HCT116 (cell line): Measurements from ENCODE around the gene FEV. TPM values are rescaled to one million over a fixed set of nuclear protein-coding genes. Genes with fewer than 3 reads are reported as not detected.

Experiments used
- ATAC-seq: fragments of 200-7000 bp; cut with Tn5 transposase; 2 replicates; pipeline ENCODE4 v1.9.1; 2020; ENCODE audit warnings: mild to moderate bottlenecking, moderate library complexity
- BruUV-seq: library from RNA; stranded (reverse); fragments of 400-500 nt; replicated peaks from 2 replicates; lab custom pipeline; 2021; lab: Mats Ljungman, UMichigan
- CTCF ChIA-PET: fragments of 300-600 bp; sonication (Branson Sonifier 250); formaldehyde crosslinking; loops from one replicate; lab custom pipeline; 2021; ENCODE audit warnings: antibody characterized with exemption; lab: Charles Lee
- POLR2A ChIA-PET: fragments of 300-600, 350-600 bp; sonication (Branson Sonifier 250); formaldehyde crosslinking; loops from one replicate; lab custom pipeline; 2021; ENCODE audit warnings: antibody characterized with exemption; lab: Charles Lee
- RAD21 ChIA-PET, 2 experiments: fragments of 300-600 bp; sonication (Branson Sonifier 250); formaldehyde crosslinking; loops; one replicate each; lab custom pipeline; 2023; ENCODE audit warnings: low total read pairs in 2 of 2; ENCODE audit not compliant: uncharacterized antibody in 2 of 2, unreplicated experiment in 2 of 2, low non-redundant PET in 1 of 2; lab: Charles Lee
- DNase-seq: peaks from one replicate; pipeline ENCODE4 v3.0.0-alpha.2; 2010; ENCODE audit warnings: low read depth, low spot score
- H2AFZ ChIP-seq: fragments of 200-600 bp; shearing (Covaris generic), sonication (generic); 2 replicates; pipeline ENCODE4 v1.6.1; 2017; ENCODE audit warnings: low read depth, mixed run types, mixed read lengths, antibody characterized with exemption, low read length; ENCODE audit not compliant: poor library complexity, severe bottlenecking
- H3K27ac ChIP-seq: 2 replicates; pipeline ENCODE4 v1.5.1; 2012; ENCODE audit warnings: low read depth, low read length
- H3K27me3 ChIP-seq: fragments of 200-600 bp; sonication (generic); 2 replicates; pipeline ENCODE4 v1.6.1; 2016; ENCODE audit warnings: mixed run types, low read length, mixed read lengths; ENCODE audit not compliant: insufficient read depth
- H3K36me3 ChIP-seq, 2 experiments: fragments of 200-500 bp in 1 of 2; fragments of 200-600 bp in 1 of 2; sonication (Bioruptor generic) in 1 of 2; sonication (generic) in 1 of 2; 2 replicates each; pipeline versions ENCODE4 v1.5.1 to v1.6.1; 2014 to 2016; ENCODE audit warnings: low read length in 2 of 2, inconsistent platforms in 1 of 2, mixed read lengths in 1 of 2, mixed run types in 1 of 2; ENCODE audit not compliant: insufficient read depth in 2 of 2, control insufficient read depth in 1 of 2
- H3K4me1 ChIP-seq, 2 experiments: fragments of 200-600 bp in 1 of 2; sonication (generic) in 1 of 2; 2 replicates each; pipeline versions ENCODE4 v1.5.1 to v1.6.1; 2012 to 2017; ENCODE audit warnings: low read length in 2 of 2, inconsistent platforms in 1 of 2, mild to moderate bottlenecking in 1 of 2, mixed read lengths in 1 of 2, mixed run types in 1 of 2, moderate library complexity in 1 of 2; ENCODE audit not compliant: insufficient read depth in 2 of 2, control insufficient read depth in 1 of 2
- H3K4me2 ChIP-seq: fragments of 200-600 bp; sonication (generic); 2 replicates; pipeline ENCODE4 v1.6.1; 2017; ENCODE audit warnings: mixed run types, low read length, mixed read lengths
- H3K4me3 ChIP-seq, 2 experiments: fragments of 200-600 bp in 1 of 2; sonication (generic) in 1 of 2; replicated peaks in 1 of 2; 2 replicates each; pipeline ENCODE4 v1.5.1; 2011 to 2016; ENCODE audit warnings: low read length in 2 of 2, control low read depth in 1 of 2, low read depth in 1 of 2, mild to moderate bottlenecking in 1 of 2, mixed read lengths in 1 of 2, mixed run types in 1 of 2
- H3K79me2 ChIP-seq: fragments of 200-600 bp; sonication (generic); 2 replicates; pipeline ENCODE4 v1.6.1; 2017; ENCODE audit warnings: mild to moderate bottlenecking, mixed run types, low read length, moderate library complexity, mixed read lengths; ENCODE audit not compliant: insufficient read depth
- H3K9ac ChIP-seq: fragments of 200-600 bp; sonication (generic); 2 replicates; pipeline ENCODE4 v1.6.1; 2016; ENCODE audit warnings: low read length, mixed read lengths
- H3K9me2 ChIP-seq: fragments of 200-600 bp; sonication (generic), shearing (Covaris generic); 2 replicates; pipeline ENCODE4 v1.6.1; 2017; ENCODE audit warnings: mixed run types, mild to moderate bottlenecking, moderate library complexity; ENCODE audit not compliant: insufficient read depth
- H3K9me3 ChIP-seq, 2 experiments: fragments of 200-500 bp in 1 of 2; fragments of 200-600 bp in 1 of 2; sonication (Bioruptor generic) in 1 of 2; sonication (generic) in 1 of 2; 2 replicates each; pipeline ENCODE4 v1.6.1; 2014 to 2017; ENCODE audit warnings: low read length in 2 of 2, mixed read lengths in 2 of 2, inconsistent platforms in 1 of 2, low read depth in 1 of 2, mild to moderate bottlenecking in 1 of 2, mixed run types in 1 of 2, moderate library complexity in 1 of 2; ENCODE audit not compliant: control insufficient read depth in 1 of 2, insufficient read depth in 1 of 2
- H4K20me1 ChIP-seq: fragments of 200-600 bp; sonication (generic), shearing (Covaris generic); 2 replicates; pipeline ENCODE4 v1.6.1; 2017; ENCODE audit warnings: mixed run types, mild to moderate bottlenecking, moderate library complexity; ENCODE audit not compliant: insufficient read depth
- CEBPB ChIP-seq: IDR thresholded peaks from 2 replicates; pipeline ENCODE4 v1.6.1; 2012; ENCODE audit warnings: low read depth
- EGR1 ChIP-seq: IDR thresholded peaks from 2 replicates; pipeline ENCODE4 v1.6.1; 2012; ENCODE audit warnings: low read depth
- ELF1 ChIP-seq: IDR thresholded peaks from 2 replicates; pipeline ENCODE4 v1.6.1; 2012; ENCODE audit warnings: low read depth, borderline replicate concordance
- EZH2 ChIP-seq: fragments of 200-600 bp; sonication (generic); IDR thresholded peaks from 2 replicates; pipeline ENCODE4 v1.6.1; 2017; ENCODE audit warnings: antibody characterized with exemption, mixed run types
- EZH2phosphoT487 ChIP-seq: fragments of 200-600 bp; IDR thresholded peaks from 2 replicates; pipeline ENCODE4 v1.6.1; 2018; ENCODE audit warnings: antibody characterized with exemption, borderline replicate concordance
- FOSL1 ChIP-seq: IDR thresholded peaks from 2 replicates; pipeline ENCODE4 v1.6.1; 2012; ENCODE audit warnings: low read depth
- POLR2A ChIP-seq: IDR thresholded peaks from 2 replicates; pipeline ENCODE4 v1.7.0; 2011; ENCODE audit warnings: borderline replicate concordance; ENCODE audit not compliant: insufficient read depth, insufficient read length; ENCODE audit errors: extremely low read depth
- POLR2AphosphoS5 ChIP-seq: IDR thresholded peaks from 2 replicates; pipeline ENCODE4 v1.6.1; 2011; ENCODE audit warnings: mild to moderate bottlenecking, low read depth, low read length, moderate library complexity
- RAD21 ChIP-seq: IDR thresholded peaks from 2 replicates; pipeline ENCODE4 v1.6.1; 2012; ENCODE audit warnings: low read depth, mild to moderate bottlenecking
- REST ChIP-seq: IDR thresholded peaks from 2 replicates; pipeline ENCODE4 v1.6.1; 2012; ENCODE audit warnings: low read depth
- SIN3A ChIP-seq: IDR thresholded peaks from 2 replicates; pipeline ENCODE4 v1.6.1; 2012; ENCODE audit warnings: low read depth
- TCF7L2 ChIP-seq: IDR thresholded peaks from 2 replicates; pipeline ENCODE4 v1.7.0; 2011; ENCODE audit warnings: borderline replicate concordance, inconsistent platforms; ENCODE audit not compliant: insufficient read depth, insufficient read length; ENCODE audit errors: extremely low read depth
- ZFX ChIP-seq: fragments of 450-650 bp; IDR thresholded peaks from 2 replicates; pipeline ENCODE4 v1.6.1; 2017
- ZNF274 ChIP-seq: fragments of 200-500 bp; sonication (Bioruptor generic); IDR thresholded peaks from 2 replicates; pipeline ENCODE4 v1.6.1; 2014; ENCODE audit warnings: mild to moderate bottlenecking, low read depth, low read length, inconsistent platforms
- intact Hi-C: fragments of 100-400 bp; cut with micrococcal nuclease; formaldehyde crosslinking; loops from 2 replicates; pipeline ENCODE4 v1.10.0; 2022
- total RNA-seq: library from RNA; stranded (reverse); gene quantifications from one replicate; pipeline ENCODE4 v1.2.1, GENCODE V29; 2021; ENCODE audit not compliant: unreplicated experiment
- TF ChIP-seq, protein P1 (sequence below): IDR thresholded peaks from 2 replicates; pipeline ENCODE4 v1.6.1; 2012
- TF ChIP-seq, protein P2 (sequence below): IDR thresholded peaks from 2 replicates; pipeline ENCODE4 v1.6.1; 2011; ENCODE audit warnings: mild to moderate bottlenecking, low read length, moderate library complexity; ENCODE audit not compliant: insufficient replicate concordance; ENCODE audit errors: extremely low read depth
- TF ChIP-seq, protein P3 (sequence below), 3 experiments: fragments of 200-600 bp in 1 of 3; sonication (generic) in 1 of 3; IDR thresholded peaks in 2 of 3; conservative IDR thresholded peaks in 1 of 3; 2 replicates each; pipeline ENCODE4 v1.5.1; 2012 to 2017; ENCODE audit warnings: low read depth in 2 of 3, low read length in 2 of 3, antibody characterized with exemption in 1 of 3, borderline replicate concordance in 1 of 3, control low read depth in 1 of 3, mild to moderate bottlenecking in 1 of 3, mixed read lengths in 1 of 3, mixed run types in 1 of 3, moderate library complexity in 1 of 3; ENCODE audit not compliant: insufficient read depth in 1 of 3

Gene FEV
- total RNA-seq, 1 experiment from 2014 or later = not detected

DNA sequence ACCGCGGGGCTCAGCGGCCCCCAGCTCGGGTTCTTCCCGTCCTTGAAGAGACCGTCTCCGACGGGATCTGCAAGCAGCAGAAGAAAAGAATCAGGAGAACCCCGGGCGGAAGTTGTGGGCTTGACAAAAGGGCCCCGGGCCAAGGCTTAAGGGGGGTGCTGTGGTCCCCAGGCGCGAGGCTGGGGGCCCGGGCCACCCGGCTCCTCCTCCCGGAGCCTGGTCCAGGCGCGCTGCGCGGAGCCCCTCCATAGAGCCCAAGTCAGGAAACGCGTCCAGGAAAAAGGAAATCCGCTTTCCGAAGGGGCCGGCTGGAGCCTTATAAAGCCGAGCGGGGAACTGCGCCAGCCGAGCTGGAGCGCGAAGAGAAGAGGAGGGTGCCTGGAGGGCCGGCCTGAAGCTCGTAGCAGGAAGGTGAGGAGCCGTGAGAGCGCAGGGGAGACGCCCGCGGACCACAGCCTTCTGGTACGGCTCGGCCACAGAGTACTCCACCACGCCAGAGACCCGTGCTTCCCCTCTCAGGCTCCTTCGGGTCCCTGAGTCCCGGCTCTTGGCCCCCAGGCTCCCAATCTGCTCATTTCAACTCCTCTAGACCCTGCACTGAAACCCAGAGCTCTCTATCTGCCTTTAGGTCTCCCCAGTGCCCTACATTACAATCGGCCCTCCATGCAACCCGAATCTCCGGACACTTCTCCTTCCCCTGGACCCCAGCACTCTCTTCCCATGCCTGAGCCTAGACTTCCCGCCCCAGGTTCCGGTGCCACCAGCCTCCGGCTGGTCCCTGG is 554 bp downstream of the FEV start (continued):
- no peak for TF ChIP-seq REST
- TF ChIP-seq RAD21 = no peak
- TF ChIP-seq ZNF274 = no peak
- TF ChIP-seq POLR2AphosphoS5 = no peak
- TF ChIP-seq ZFX = no peak
- TF ChIP-seq, protein P1, sequence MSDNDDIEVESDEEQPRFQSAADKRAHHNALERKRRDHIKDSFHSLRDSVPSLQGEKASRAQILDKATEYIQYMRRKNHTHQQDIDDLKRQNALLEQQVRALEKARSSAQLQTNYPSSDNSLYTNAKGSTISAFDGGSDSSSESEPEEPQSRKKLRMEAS = no peak
- TF ChIP-seq CEBPB = no peak
- TF ChIP-seq TCF7L2 = no peak
- TF ChIP-seq FOSL1 = no peak
- no peak for TF ChIP-seq POLR2A
- no peak for TF ChIP-seq EZH2

GRCh38 chr2:218983934-218984238 is 1.1 kb downstream of the FEV start:
- intact Hi-C loops = no loop called here
- H3K36me3 ChIP-seq = no peaks in the 10 kb centered on the region
- CTCF ChIA-PET = no interaction called here
- BruUV-seq = no TSS peak
- 0 out of 2 replicates have a peak, but pooled peaks cover 8% of the 10 kb centered on the region for H3K27me3 ChIP-seq
- POLR2A ChIA-PET = no interaction called here
- H3K4me3 ChIP-seq = no peak overlapping the region
- H3K9me2 ChIP-seq = no peaks in the 10 kb centered on the region
- H3K79me2 ChIP-seq = no peaks in the 10 kb centered on the region
- no peak overlapping the region for H3K4me2 ChIP-seq
- no peaks in the 10 kb centered on the region for H3K9me3 ChIP-seq
- H3K9ac ChIP-seq = no peak overlapping the region
- RAD21 ChIA-PET = no interaction called here
- no peaks in the 10 kb centered on the region for H4K20me1 ChIP-seq
- H3K4me1 ChIP-seq = peaks cover 0 to 10% of the 10 kb centered on the region in 2 experiments; a peak in 1 of 4 replicates
- H3K27ac ChIP-seq = no peak overlapping the region
- DNase-seq (no peak), ATAC-seq (no peak)
- H2AFZ ChIP-seq = no peak overlapping the region
- TF ChIP-seq, protein P2, sequence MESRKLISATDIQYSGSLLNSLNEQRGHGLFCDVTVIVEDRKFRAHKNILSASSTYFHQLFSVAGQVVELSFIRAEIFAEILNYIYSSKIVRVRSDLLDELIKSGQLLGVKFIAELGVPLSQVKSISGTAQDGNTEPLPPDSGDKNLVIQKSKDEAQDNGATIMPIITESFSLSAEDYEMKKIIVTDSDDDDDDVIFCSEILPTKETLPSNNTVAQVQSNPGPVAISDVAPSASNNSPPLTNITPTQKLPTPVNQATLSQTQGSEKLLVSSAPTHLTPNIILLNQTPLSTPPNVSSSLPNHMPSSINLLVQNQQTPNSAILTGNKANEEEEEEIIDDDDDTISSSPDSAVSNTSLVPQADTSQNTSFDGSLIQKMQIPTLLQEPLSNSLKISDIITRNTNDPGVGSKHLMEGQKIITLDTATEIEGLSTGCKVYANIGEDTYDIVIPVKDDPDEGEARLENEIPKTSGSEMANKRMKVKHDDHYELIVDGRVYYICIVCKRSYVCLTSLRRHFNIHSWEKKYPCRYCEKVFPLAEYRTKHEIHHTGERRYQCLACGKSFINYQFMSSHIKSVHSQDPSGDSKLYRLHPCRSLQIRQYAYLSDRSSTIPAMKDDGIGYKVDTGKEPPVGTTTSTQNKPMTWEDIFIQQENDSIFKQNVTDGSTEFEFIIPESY = no peak
- no peak for TF ChIP-seq POLR2AphosphoS5
- TF ChIP-seq ELF1 = no peak
- no peak for TF ChIP-seq EZH2
- TF ChIP-seq ZFX = no peak
- TF ChIP-seq TCF7L2 = no peak
- no peak for TF ChIP-seq CEBPB
- TF ChIP-seq, protein P1 = no peak
- TF ChIP-seq EZH2phosphoT487 = no peak
- TF ChIP-seq EGR1 = no peak
- TF ChIP-seq, protein P3, sequence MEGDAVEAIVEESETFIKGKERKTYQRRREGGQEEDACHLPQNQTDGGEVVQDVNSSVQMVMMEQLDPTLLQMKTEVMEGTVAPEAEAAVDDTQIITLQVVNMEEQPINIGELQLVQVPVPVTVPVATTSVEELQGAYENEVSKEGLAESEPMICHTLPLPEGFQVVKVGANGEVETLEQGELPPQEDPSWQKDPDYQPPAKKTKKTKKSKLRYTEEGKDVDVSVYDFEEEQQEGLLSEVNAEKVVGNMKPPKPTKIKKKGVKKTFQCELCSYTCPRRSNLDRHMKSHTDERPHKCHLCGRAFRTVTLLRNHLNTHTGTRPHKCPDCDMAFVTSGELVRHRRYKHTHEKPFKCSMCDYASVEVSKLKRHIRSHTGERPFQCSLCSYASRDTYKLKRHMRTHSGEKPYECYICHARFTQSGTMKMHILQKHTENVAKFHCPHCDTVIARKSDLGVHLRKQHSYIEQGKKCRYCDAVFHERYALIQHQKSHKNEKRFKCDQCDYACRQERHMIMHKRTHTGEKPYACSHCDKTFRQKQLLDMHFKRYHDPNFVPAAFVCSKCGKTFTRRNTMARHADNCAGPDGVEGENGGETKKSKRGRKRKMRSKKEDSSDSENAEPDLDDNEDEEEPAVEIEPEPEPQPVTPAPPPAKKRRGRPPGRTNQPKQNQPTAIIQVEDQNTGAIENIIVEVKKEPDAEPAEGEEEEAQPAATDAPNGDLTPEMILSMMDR (IDR thresholded peaks at IDR 0.05 in 2 of 3, conservative IDR thresholded peaks at IDR 0.05 in 1 of 3; ENCODE audit: borderline replicate concordance in 1 of 3, insufficient read depth in 1 of 3, low read depth in 2 of 3, low read length in 2 of 3) = no peak
- no peak for TF ChIP-seq SIN3A
